Kidney glomerular epithelial cell (primary cell): ENCODE results near the gene ADAT3.
A peak's percentile ranks its signal among the peaks of the same experiment; 100 is the strongest.

ENCODE experiments used
- DNase-seq: peaks from one replicate; lab custom pipeline; 2025; lab: John Stamatoyannopoulos, UW

ADAT3 gene

GRCh38 chr19:1905110-1905862 lies at the start of gene ADAT3, which contains the start of gene SCAMP4:
Gene ADAT3 (plus strand): TSS chr19:1905399. CDS start chr19:1912048, 6,649 bp downstream.
Gene SCAMP4 (plus strand): TSS chr19:1905399. CDS start chr19:1915020, 9,621 bp downstream.
- peak; percentile 91 for DNase-seq

- no peak for DNase-seq
These were observed 49.4 kb upstream of the ADAT3 start for GRCh38 chr19:1855828-1856255.

- no peak for DNase-seq
These were observed 48.9 kb upstream of the ADAT3 start for GRCh38 chr19:1856345-1856697.

- DNase-seq, result peak; percentile 65
These were observed 48.2 kb upstream of the ADAT3 start for GRCh38 chr19:1856698-1857603.

GRCh38 chr19:1857648-1858326 lies 47.4 kb upstream of the ADAT3 start:
- no peak for DNase-seq

GRCh38 chr19:1858412-1859081 lies 46.7 kb upstream of the ADAT3 start:
- DNase-seq, result no peak

- no peak for DNase-seq
These were observed 45.8 kb upstream of the ADAT3 start for GRCh38 chr19:1859331-1859781.

- peak; percentile 40 for DNase-seq
These were observed 45.0 kb upstream of the ADAT3 start for GRCh38 chr19:1860042-1860775.

- no peak for DNase-seq
These were observed 44.2 kb upstream of the ADAT3 start for GRCh38 chr19:1860821-1861598.

GRCh38 chr19:1861599-1862031 lies 43.6 kb upstream of the ADAT3 start:
- no peak for DNase-seq

GRCh38 chr19:1862068-1862423 lies 43.2 kb upstream of the ADAT3 start:
- no peak for DNase-seq

- DNase-seq, result no peak
These were observed 42.5 kb upstream of the ADAT3 start for GRCh38 chr19:1862424-1863327.

GRCh38 chr19:1863328-1863637 lies 41.9 kb upstream of the ADAT3 start, which contains the start of gene KLF16:
Gene KLF16 (minus strand): TSS chr19:1863579. CDS start chr19:1863497, 82 bp downstream.
- DNase-seq, result no peak

GRCh38 chr19:1863638-1864479 lies 41.3 kb upstream of the ADAT3 start:
- DNase-seq, result peak; percentile 86

- peak; percentile 2 for DNase-seq
These were observed 40.6 kb upstream of the ADAT3 start for GRCh38 chr19:1864480-1865171.

- no peak for DNase-seq
These were observed 39.8 kb upstream of the ADAT3 start for GRCh38 chr19:1865172-1866010.
